DMS 273 (cell line): ENCODE results near the gene PNPLA7.
"Not testable (repeated sequence)": the region's sequence is repeated elsewhere in the genome, so short reads cannot be mapped to it uniquely, and the experiment has no call there.

Source experiments
- DNase-seq: peaks from one replicate; lab custom pipeline; 2025; ENCODE audit not compliant: unreplicated experiment; lab: John Stamatoyannopoulos, UW

PNPLA7 gene

GRCh38 chr9:137550231-137550621, at the start of gene PNPLA7:
Gene PNPLA7 (minus strand): TSS chr9:137550402. CDS start chr9:137550197, 205 bp downstream.
- DNase-seq = peak; percentile 94

GRCh38 chr9:137598943-137599342, 48.7 kb upstream of the PNPLA7 start:
- no peak for DNase-seq

GRCh38 chr9:137596577-137596976, 46.4 kb upstream of the PNPLA7 start:
- not testable (repeated sequence) for DNase-seq

- no peak for DNase-seq
Observed at GRCh38 chr9:137593176-137593575, 43.0 kb upstream of the PNPLA7 start.

- no peak for DNase-seq
Observed at GRCh38 chr9:137592767-137593166, 42.6 kb upstream of the PNPLA7 start.

- DNase-seq = peak; percentile 95
Observed at GRCh38 chr9:137590469-137591383, 40.5 kb upstream of the PNPLA7 start, which contains the start of gene ZMYND19. Gene ZMYND19 (minus strand): TSS chr9:137590512. CDS start chr9:137590263, 249 bp downstream.

GRCh38 chr9:137590123-137590468, 39.9 kb upstream of the PNPLA7 start:
- DNase-seq = no peak

GRCh38 chr9:137589441-137590122, 39.4 kb upstream of the PNPLA7 start:
- DNase-seq = peak; percentile 43

- DNase-seq = no peak
Observed at GRCh38 chr9:137588891-137589290, 38.7 kb upstream of the PNPLA7 start.

GRCh38 chr9:137588311-137588710, 38.1 kb upstream of the PNPLA7 start:
- no peak for DNase-seq

GRCh38 chr9:137586854-137587253, 36.7 kb upstream of the PNPLA7 start:
- DNase-seq = no peak

- no peak for DNase-seq
Observed at GRCh38 chr9:137583957-137584356, 33.8 kb upstream of the PNPLA7 start.

- no peak for DNase-seq
Observed at GRCh38 chr9:137583347-137583746, 33.1 kb upstream of the PNPLA7 start.

GRCh38 chr9:137582286-137582860, 32.2 kb upstream of the PNPLA7 start:
- DNase-seq = peak; percentile 69

GRCh38 chr9:137581361-137582285, 31.4 kb upstream of the PNPLA7 start:
- no peak for DNase-seq

GRCh38 chr9:137580954-137581322, 30.7 kb upstream of the PNPLA7 start:
- DNase-seq = no peak

- no peak for DNase-seq
Observed at GRCh38 chr9:137580209-137580953, 30.2 kb upstream of the PNPLA7 start.

- no peak for DNase-seq
Observed at GRCh38 chr9:137579259-137579604, 29.0 kb upstream of the PNPLA7 start.

- peak; percentile 97 for DNase-seq
Observed at GRCh38 chr9:137578518-137579258, 28.5 kb upstream of the PNPLA7 start, which contains the start of gene DPH7. Gene DPH7 (minus strand): TSS chr9:137578925. CDS start chr9:137578777, 148 bp downstream.
